ENCODE results near the gene VAV1.

VAV1 gene

GRCh38 chr19:6772028-6772865 lies at the start of gene VAV1:
Gene VAV1, plus strand, starts transcription at chr19:6772708. Its CDS starts 100 bp downstream, at chr19:6772808.
- DNase-seq, result peak; percentile 13

DNA sequence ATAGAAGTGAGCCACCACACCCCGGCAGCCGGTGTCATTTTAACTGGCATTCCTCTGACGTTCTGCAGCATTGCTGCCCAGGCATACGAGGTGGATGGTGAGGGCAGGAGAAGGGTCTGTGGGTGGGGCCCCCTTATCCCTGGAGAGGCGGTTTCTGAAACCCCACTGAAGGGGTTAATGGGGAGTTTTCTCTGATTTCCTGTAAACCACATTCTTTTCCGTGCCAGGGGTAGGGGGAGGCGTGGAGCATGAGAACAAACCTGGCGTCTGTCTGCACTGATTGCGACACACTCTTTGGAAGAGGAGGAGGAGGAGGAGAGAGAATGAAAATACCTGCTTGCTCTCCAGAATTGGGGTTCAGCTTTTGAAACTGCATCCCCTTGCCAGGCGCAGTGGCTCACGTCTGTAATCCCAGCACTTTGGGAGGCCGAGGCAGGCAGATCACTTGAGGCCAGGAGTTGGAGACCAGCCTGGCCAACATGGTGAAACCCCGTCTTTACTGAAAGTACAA lies 49.3 kb upstream of the VAV1 start:
- DNase-seq, result no peak

DNA sequence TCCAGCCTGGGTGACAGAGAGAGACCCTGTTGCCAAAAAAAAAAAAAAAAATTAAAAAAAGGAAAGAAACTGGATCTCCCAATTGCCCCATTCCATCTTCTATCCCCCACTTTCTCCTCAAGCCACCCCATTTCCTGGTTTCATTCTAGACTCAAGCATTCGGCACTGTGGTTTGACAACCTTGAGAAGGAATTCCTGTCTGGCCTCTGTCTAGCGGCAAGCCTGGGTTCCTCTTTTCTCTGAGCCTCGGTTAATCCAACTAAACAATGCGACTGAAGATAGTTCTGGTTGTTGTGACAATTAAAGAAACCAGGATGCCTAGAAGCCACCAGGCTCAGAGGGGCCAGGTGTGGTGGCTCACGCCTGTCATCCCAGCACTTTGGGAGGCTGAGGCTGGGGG lies 48.8 kb upstream of the VAV1 start:
- no peak for DNase-seq

DNA sequence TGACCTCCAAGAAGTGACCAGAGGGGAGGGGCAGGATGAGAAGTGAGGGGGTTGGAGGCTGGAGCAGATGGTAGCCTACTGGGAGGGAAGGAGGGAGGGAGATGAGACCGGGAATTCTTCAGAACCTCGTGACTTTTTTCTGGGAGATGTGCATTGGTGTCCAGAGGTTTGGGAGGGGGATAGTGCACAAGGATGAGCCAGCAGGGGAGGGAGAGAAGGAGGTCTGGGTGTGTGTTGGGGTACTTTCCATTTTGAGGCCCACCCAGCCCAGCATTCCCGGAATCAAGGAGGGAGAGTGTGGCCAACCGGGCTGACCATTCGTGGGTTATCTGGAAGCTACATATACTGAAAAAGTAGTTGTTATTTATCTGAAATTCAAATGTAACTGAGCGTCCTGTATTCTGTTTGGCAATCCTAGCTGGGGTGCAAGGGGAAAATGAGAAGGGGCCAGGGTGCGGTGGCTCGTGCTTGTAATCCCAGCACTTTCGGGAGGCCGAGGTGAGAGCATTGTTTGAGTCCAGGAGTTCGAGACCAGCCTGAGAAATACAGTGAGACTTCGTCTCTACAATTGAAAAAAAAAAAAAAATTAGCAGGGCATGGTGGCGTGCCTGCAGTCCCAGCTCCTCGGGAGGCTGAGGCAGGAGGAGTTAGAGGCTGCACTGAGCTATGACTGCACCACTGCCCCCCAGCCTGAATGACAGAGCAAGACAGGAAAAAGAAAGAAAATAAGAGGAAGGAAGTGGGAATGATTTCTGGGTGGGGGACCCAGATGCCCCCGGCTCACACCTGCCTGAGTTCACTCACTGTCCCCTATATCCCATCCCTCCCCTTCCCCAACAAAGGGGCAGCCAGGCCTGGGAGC lies 47.6 kb upstream of the VAV1 start:
- no peak for DNase-seq

DNA sequence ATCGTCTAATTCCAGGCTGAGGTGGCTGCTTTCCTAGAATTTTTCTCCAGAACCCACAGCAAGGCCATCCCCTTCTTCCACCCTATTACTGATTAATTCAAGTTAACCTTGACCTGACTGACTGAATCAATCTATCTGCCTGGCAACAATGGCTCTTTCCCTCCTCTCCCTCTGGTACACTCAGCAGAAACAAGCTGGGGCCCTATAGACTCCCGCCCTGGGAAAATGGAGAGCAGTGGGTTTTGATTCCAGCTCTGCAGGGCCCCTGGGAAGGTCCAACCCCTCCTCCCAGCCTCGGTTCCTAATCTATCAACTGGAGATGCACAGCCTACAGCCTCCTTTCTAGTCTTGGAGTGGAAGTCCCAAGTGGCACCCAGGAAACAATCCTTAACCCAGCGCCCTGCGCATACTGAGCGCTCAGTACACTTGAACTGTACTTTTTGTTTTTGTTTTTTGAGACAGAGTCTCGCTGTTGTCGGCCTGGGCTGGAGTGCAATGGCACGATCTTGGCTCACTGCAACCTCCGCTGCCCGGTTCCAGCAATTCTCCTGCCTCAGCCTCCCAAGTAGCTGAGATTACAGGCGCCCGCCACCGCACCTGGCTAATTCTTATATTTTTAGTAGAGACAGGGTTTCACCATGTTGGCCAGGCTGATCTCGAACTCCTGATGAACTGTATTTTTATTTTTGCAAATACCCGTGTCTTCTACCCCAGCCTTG lies 46.8 kb upstream of the VAV1 start:
- DNase-seq, result no peak

- no peak for DNase-seq
Observed at GRCh38 chr19:6728346-6728745, 44.2 kb upstream of the VAV1 start.

- DNase-seq, result no peak
Observed at GRCh38 chr19:6729573-6730152, 42.8 kb upstream of the VAV1 start.

DNA sequence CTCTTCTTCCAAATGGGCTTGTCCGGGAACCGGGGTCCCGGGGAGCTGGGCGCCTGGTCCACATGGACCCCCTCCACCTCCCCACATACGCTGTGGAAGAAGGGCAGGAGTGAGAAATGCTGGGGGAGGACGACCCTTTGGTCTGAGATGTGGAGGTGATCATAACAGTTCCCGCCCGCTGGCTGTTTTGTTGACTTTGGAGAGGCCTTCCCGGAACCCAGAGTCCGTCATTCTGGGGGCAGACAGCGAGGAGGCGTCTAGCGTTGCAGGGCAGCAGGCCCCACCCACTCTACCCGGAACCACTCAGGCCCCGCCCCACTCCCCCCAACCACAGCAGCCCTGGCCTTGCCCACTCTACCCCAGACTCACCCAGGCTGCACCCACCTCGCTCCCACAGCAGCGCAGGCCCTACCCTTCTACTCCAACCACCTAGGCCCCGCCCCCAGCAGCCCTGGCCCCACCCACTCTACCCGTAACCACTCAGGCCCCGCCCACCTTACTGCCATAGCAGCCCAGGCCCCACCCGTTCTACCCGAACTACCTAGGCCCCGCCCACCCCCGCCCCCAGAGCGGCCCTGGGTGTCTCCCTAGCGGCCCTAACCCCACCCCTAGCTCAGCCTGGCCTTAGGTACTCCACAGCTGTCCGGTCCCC lies 42.2 kb upstream of the VAV1 start:
- DNase-seq, result no peak

DNA sequence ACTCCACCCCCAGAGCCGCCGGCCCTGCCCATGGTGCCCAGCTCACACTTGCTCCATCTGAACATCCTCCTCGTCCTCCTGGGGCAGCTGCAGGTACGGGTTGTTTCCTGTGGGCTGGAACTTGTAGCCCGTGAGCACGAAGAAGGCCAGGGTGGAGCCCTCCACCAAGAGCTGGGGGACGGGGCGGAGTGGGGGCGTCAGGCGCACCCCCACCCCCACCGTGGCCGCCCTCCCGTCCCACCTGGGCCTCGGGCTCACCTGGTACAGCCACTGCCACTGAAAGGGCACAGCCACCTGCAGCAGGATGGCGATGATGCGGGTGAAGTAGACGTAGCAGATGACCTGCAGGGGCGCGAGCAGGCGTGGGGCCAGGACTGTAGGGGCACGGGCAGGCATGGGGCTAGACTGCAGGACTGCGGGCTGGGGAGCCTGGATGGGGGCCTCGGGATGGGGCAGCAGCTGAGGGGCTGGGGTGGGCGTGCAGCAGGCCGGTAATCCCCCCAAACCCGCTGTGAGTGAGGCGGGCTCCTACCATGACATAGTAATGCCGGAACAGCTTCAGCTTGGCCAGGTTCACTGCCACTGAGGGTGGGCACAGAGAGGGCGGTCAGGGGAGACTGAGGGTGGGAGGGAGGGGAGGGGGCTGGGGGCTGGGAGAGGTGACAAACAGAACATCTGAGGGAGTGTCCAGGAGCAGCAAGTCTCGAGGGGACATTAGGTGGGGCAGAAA lies 41.4 kb upstream of the VAV1 start:
- no peak for DNase-seq

- DNase-seq, result no peak
Observed at GRCh38 chr19:6731822-6732221, 40.7 kb upstream of the VAV1 start.

- no peak for DNase-seq
Observed at GRCh38 chr19:6732803-6733337, 39.6 kb upstream of the VAV1 start.

- no peak for DNase-seq
Observed at GRCh38 chr19:6733338-6734095, 39.0 kb upstream of the VAV1 start.

DNA sequence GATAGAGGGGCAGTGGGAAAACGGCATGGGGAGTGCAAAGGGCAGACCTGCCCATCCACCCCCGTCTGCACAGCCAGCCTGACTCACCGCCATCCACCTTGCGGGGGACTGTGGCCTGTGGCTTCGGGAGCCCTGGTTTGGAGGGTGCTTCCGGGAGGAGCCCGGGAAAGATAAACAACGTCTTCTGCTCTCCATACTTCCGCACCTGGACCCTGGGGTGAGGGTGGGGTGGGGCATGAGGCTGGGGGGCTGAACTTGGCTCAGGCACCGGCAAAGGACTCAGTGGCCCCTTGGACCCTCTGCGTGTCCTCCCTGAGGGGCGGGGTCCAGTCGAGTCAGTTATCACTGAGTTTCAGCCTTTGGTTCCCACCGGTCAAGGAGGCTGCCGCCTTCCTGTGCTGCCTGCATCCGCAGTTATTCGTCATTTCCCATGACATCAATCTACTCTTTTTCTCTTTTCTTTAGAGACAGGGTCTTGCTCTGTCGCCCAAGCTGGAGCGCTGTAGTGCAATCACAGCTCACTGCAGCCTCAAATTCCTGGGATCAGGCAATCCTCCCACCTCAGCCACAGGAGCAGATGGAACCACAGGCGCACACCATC lies 38.3 kb upstream of the VAV1 start:
- no peak for DNase-seq

- DNase-seq, result no peak
Observed at GRCh38 chr19:6735181-6735911, 37.2 kb upstream of the VAV1 start.

DNA sequence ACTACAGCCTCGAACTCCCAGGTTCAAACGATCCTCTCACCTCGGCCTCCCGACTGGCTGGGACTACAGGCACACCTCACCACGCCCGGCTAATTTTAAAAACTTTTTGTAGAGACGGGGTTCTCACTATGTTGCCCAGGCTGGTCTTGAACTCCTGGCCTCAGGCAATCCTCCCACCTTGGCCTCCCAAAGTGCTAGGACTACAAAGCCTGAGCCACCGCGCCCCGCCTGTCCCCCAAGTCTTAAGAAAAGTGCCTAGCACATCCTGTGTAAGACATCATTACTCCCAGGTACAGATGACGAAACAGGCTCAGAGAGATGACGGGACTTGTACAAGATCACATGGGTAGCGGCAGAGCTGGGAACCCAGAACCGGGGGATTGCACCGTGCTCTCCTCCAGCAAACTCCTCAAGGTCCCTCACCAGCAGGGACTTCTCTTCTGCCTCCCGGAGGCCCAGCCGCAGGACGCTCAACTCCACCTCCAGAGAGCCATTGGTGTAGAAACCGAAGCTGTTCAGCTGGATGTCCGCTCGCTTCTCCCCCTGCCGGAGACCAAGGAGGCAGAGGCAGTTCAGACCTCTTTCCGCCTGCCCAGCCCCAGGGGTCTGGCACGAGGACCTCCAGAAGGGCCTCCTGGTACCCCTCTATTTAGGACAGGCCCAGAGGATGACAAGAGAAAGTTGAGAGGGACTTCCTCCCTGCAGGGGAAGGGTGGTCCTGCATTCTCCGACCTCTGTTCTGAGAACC lies 36.2 kb upstream of the VAV1 start:
- DNase-seq, result no peak

DNA sequence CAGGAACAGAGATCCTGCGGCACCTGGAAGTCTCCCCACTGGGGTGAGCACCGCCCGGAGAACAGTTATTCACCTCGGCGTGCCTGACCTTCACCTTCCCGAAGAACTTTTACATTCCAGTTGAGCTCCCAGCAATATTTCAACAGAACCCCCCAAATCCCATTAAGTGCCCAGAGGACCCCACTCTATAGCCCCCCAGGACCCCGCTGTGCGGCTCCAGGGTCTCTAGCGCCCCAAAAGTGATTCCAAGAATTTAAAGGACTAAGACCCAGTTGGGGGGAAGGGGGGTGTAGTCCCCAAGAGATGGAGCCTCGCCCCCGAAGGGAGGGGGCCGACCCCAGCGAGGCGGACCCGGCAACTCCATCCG lies 35.6 kb upstream of the VAV1 start:
- no peak for DNase-seq

- DNase-seq, result peak; percentile 99
Observed at GRCh38 chr19:6737284-6737872, 35.1 kb upstream of the VAV1 start, which contains the start of gene GPR108. Gene GPR108, minus strand, starts transcription at chr19:6737580. Its CDS starts 4 bp downstream, at chr19:6737576.
